ENCODE data around the gene SERPINB6.
"Not testable (repeated sequence)": the region's sequence is repeated elsewhere in the genome, so short reads cannot be mapped to it uniquely, and the experiment has no call there.

The SERPINB6 gene

GRCh38 chr6:2976571-2977085 is 5.3 kb upstream of the SERPINB6 start:
- Mint-ChIP-seq H3K36me3 (ENCODE audit: low read depth) (no peaks in the 10 kb centered on the region), H3K4me1 (peaks cover 39% of the 10 kb centered on the region), H3K9me3 (no peaks in the 10 kb centered on the region), H3K4me3 (no peak overlapping the region), H3K27ac (no peak overlapping the region), H3K27me3 (ENCODE audit: low read depth, poor library complexity) (peaks cover 22% of the 10 kb centered on the region)
- DNase-seq: no peak
- TF ChIP-seq, protein P1, sequence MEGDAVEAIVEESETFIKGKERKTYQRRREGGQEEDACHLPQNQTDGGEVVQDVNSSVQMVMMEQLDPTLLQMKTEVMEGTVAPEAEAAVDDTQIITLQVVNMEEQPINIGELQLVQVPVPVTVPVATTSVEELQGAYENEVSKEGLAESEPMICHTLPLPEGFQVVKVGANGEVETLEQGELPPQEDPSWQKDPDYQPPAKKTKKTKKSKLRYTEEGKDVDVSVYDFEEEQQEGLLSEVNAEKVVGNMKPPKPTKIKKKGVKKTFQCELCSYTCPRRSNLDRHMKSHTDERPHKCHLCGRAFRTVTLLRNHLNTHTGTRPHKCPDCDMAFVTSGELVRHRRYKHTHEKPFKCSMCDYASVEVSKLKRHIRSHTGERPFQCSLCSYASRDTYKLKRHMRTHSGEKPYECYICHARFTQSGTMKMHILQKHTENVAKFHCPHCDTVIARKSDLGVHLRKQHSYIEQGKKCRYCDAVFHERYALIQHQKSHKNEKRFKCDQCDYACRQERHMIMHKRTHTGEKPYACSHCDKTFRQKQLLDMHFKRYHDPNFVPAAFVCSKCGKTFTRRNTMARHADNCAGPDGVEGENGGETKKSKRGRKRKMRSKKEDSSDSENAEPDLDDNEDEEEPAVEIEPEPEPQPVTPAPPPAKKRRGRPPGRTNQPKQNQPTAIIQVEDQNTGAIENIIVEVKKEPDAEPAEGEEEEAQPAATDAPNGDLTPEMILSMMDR (IDR thresholded peaks at IDR 0.05): no peak

DNA sequence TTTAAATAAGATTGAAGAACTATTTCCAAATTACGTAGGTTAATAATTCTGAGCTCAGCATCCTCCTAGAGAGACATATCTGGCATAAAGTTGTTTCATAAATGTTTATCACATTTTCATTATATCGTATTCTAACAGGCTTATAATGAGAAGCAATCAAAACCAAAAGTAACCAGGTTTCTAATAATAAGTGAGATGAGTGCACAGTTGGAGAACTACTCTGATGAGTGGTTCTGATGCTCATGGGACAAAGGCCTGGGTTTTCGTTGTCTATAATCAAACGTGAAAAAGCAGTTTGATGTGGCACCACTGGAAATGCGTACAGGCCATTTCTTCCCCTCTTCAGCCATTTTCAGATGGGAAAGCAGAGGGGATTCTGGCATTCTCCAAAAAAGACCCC is 4.7 kb upstream of the SERPINB6 start:
- no peaks in the 10 kb centered on the region for H3K36me3 Mint-ChIP-seq (ENCODE audit: low read depth)
- TF ChIP-seq, protein P1 (IDR thresholded peaks at IDR 0.05): no peak
- no peak for DNase-seq
- H3K4me1 Mint-ChIP-seq: peaks cover 37% of the 10 kb centered on the region
- H3K27me3 Mint-ChIP-seq (ENCODE audit: low read depth, poor library complexity): peaks cover 22% of the 10 kb centered on the region
- H3K27ac Mint-ChIP-seq: no peak overlapping the region
- no peak overlapping the region for H3K4me3 Mint-ChIP-seq
- no peaks in the 10 kb centered on the region for H3K9me3 Mint-ChIP-seq

DNA sequence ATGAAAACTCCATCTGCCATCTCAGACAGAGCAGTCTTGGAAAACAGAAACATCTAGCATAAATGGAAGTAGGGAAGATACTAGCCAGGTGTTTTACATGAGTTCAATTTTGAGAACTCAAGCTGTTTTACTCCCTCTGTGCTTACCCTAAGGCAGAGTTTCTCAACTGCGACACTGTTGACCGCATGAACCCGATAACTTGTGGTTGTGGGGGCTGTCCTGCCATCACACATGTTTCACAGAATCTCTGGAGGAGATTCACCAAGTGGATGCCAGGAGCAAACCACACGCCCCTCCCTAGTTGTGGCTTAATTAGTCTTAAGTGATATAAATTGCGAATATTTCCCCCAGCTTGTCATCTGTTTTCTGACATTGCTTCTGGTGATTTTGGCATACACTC is 2.3 kb upstream of the SERPINB6 start:
- no peak for DNase-seq
- TF ChIP-seq, protein P1 (IDR thresholded peaks at IDR 0.05): no peak
- H3K27ac Mint-ChIP-seq: no peak overlapping the region

DNA sequence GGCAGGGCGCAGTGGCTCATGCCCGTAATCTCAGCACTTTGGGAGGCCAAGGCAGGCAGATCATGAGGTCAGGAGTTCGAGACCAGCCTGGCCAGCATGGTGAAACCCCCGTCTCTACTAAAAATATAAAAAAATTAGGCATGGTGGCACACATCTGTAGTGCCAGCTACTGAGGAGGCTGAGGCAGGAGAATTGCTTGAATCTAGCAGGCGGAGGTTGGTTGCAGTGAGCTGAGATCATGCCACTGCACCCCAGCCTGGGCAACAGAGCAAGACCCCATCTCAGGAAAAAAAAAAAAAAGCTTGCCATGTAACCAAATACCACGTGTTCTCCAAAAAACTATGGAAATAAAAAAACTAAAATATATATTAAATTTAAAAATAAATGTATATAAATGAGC is 1.8 kb upstream of the SERPINB6 start:
- H3K4me3 Mint-ChIP-seq; H3K27ac Mint-ChIP-seq; DNase-seq; H3K9me3 Mint-ChIP-seq; H3K36me3 Mint-ChIP-seq (ENCODE audit: low read depth): not testable (repeated sequence)
- Mint-ChIP-seq H3K27me3 (ENCODE audit: low read depth, poor library complexity) (peaks cover 18% of the 10 kb centered on the region), H3K4me1 (peaks cover 36% of the 10 kb centered on the region)

More for the DNA sequence above, 2.3 kb upstream of the SERPINB6 start:
- H3K27me3 Mint-ChIP-seq (ENCODE audit: low read depth, poor library complexity): peaks cover 18% of the 10 kb centered on the region
- peaks cover 40% of the 10 kb centered on the region for H3K4me1 Mint-ChIP-seq
- H3K36me3 Mint-ChIP-seq (ENCODE audit: low read depth): no peaks in the 10 kb centered on the region
- H3K4me3 Mint-ChIP-seq: no peak overlapping the region
- H3K9me3 Mint-ChIP-seq: no peaks in the 10 kb centered on the region

DNA sequence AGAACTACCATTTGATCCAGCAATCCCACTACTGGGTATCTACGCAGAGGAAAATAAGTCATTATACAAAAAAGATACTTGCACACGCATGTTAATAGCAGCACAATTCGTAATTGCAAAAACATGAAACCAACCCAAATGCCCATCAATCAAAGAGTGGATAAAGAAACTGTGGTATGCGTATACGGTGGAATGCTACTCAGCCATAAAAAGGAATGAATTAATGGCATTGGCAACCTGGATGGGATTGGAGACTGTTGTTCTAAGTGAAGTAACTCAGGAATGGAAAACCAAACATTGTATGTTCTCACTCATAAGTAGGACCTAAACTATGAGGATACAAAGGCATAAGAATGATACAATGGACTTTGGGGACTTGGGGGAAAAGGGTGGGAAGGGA is 1.3 kb upstream of the SERPINB6 start:
- H3K9me3 Mint-ChIP-seq; H3K36me3 Mint-ChIP-seq (ENCODE audit: low read depth); H3K27ac Mint-ChIP-seq; DNase-seq: not testable (repeated sequence)
- H3K4me3 Mint-ChIP-seq: peak overlapping the region; percentile 83
- peaks cover 18% of the 10 kb centered on the region for H3K27me3 Mint-ChIP-seq (ENCODE audit: low read depth, poor library complexity)
- peaks cover 31% of the 10 kb centered on the region for H3K4me1 Mint-ChIP-seq

DNA sequence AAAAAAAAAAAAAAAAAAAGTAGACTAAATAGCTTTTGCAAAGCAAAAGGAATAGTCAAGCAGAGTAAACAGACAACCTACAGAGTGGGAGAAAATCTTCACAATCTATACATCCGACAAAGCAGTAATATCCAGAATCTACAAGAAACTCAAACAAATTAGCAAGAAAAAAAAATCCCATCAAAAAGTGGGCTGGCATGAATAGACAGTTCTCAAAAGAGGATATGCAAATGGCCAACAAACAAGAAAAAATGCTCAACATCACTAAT is 786 bp upstream of the SERPINB6 start:
- Mint-ChIP-seq H3K4me1 (peaks cover 25% of the 10 kb centered on the region), H3K4me3 (peak overlapping the region; percentile 83), H3K27me3 (ENCODE audit: low read depth, poor library complexity) (peaks cover 20% of the 10 kb centered on the region)
- not testable (repeated sequence) for H3K27ac Mint-ChIP-seq; DNase-seq; H3K36me3 Mint-ChIP-seq (ENCODE audit: low read depth); H3K9me3 Mint-ChIP-seq

GRCh38 chr6:2970753-2971419 is 481 bp downstream of the SERPINB6 start:
- Mint-ChIP-seq H3K36me3 (ENCODE audit: low read depth) (no peaks in the 10 kb centered on the region), H3K4me1 (peaks cover 22% of the 10 kb centered on the region), H3K4me3 (peak overlapping the region; percentile 83), H3K27ac (no peak overlapping the region), H3K27me3 (ENCODE audit: low read depth, poor library complexity) (peaks cover 21% of the 10 kb centered on the region), H3K9me3 (no peaks in the 10 kb centered on the region)
- TF ChIP-seq, protein P1 (IDR thresholded peaks at IDR 0.05): no peak
- DNase-seq: peak; percentile 71

All from nephron progenitor cell (in vitro differentiated cells).